ACC112 (cell line): ENCODE data around the gene JAM3.

Experiments
- H2AFZ ChIP-seq: fragments of 200-600 bp; sonication (generic); one replicate; pipeline ENCODE4 v1.6.0; 2017; ENCODE audit warnings: antibody characterized with exemption, low read length; ENCODE audit not compliant: unreplicated experiment
- H3K27ac ChIP-seq: fragments of 200-600 bp; sonication (generic); 2 replicates; pipeline ENCODE4 v1.5.1; 2014; ENCODE audit warnings: low read depth, mild to moderate bottlenecking, antibody characterized with exemption, low read length, moderate library complexity
- H3K27me3 ChIP-seq: fragments of 200-600 bp; sonication (generic); 2 replicates; pipeline ENCODE4 v1.6.1; 2014; ENCODE audit warnings: mild to moderate bottlenecking, antibody characterized with exemption, low read length, moderate library complexity, mixed read lengths; ENCODE audit not compliant: insufficient read depth
- H3K36me3 ChIP-seq: fragments of 200-600 bp; sonication (generic); 2 replicates; pipeline ENCODE4 v1.6.1; 2016; ENCODE audit warnings: mild to moderate bottlenecking, antibody characterized with exemption, low read length, moderate library complexity, mixed read lengths; ENCODE audit not compliant: insufficient read depth
- H3K4me1 ChIP-seq: fragments of 200-600 bp; sonication (generic); one replicate; pipeline ENCODE4 v1.6.1; 2016; ENCODE audit warnings: low read length, mixed read lengths; ENCODE audit not compliant: insufficient read depth, unreplicated experiment, control insufficient read depth
- H3K4me3 ChIP-seq: fragments of 200-600 bp; sonication (generic); 2 replicates; pipeline ENCODE4 v1.5.1; 2014; ENCODE audit warnings: mild to moderate bottlenecking, low read depth, low read length
- H3K79me2 ChIP-seq: fragments of 200-600 bp; sonication (generic); one replicate; pipeline ENCODE4 v1.6.0; 2016; ENCODE audit warnings: low read length; ENCODE audit not compliant: control insufficient read depth, unreplicated experiment, insufficient read depth

JAM3 gene

DNA sequence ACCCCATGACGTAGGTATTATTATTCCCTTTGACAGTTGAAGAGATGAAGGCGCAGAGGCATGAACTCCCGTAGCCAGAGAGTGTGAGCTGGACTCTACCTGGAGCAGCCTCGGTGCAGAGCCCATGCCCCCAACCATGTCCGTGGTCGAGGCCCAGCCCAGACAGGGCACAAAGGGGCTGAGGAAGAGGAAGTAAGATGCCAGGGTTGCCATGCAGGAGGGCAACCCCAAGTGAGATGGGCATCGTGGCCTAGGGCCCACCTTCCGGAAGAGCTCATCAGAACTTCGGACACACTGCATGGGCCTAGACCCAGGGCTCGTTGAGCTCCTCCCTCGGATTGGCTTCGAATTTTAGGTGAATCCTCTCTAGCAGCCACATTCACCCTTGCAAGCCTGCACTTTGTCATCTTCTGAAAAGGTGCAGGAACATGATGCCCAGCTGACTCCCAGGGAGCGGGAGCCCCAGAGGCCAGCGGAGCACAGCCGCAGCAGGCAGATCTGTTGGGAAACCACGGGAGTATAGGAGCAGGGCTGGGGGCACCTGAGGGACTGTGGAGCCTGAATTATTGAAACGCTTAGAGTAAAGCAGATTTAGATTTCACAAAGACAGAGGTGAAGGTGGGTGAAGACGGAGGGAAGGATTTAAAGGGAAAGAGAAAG, 29.0 kb upstream of the JAM3 start:
- H3K36me3 ChIP-seq = no peaks in the 10 kb centered on the region
- no peak overlapping the region for H2AFZ ChIP-seq
- peaks cover 5% of the 10 kb centered on the region for H3K27me3 ChIP-seq
- no peak overlapping the region for H3K4me3 ChIP-seq
- H3K4me1 ChIP-seq = no peaks in the 10 kb centered on the region
- no peaks in the 10 kb centered on the region for H3K79me2 ChIP-seq
- no peak overlapping the region for H3K27ac ChIP-seq

DNA sequence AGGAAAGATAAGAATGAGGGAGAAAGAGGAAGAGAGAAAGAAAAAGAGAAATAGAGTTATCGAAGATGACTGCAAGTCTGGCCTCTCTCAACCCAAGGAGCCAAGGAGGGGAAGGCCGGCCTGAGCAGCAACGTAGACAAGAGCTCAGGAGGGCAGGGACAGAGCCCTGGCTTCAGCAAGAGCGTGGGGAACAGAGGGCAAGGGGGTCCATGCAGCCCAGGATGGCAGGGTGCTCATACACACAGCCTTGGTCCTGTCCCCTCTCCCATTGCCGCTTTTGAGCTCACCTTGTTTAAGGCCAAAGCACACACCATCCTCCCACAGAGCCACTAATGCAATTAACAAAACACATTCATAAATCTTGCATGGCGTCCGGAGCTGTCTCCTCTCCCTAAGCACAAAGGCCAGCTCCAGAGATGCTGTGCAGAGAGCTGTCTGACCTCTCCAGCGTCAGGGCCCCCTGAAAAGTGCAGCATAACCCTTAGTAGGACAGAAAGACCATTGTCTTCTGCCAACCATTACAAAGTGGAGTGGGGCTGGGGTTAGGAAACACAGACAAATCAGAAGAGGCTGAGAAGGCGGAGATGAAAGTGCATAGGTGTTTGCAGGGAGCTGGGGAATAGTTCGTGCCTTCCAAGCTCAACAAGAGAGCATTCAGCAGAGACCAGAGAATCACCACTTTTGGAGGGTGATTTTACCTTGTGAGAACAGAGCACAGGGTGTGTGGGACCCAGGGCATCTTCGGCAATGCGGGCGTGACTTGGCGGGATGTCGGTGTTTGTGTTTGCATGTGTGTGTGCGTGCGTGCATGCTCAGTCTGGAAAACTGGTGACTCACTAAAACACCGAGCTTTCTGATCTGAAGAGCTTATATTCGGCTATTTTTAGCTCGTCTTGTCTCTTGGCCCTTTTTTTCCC, 28.2 kb upstream of the JAM3 start:
- Histone ChIP-seq H3K4me3 (no peak overlapping the region), H3K27ac (no peak overlapping the region), H3K4me1 (no peaks in the 10 kb centered on the region), H3K27me3 (peaks cover 5% of the 10 kb centered on the region), H2AFZ (no peak overlapping the region), H3K79me2 (no peaks in the 10 kb centered on the region), H3K36me3 (no peaks in the 10 kb centered on the region)

DNA sequence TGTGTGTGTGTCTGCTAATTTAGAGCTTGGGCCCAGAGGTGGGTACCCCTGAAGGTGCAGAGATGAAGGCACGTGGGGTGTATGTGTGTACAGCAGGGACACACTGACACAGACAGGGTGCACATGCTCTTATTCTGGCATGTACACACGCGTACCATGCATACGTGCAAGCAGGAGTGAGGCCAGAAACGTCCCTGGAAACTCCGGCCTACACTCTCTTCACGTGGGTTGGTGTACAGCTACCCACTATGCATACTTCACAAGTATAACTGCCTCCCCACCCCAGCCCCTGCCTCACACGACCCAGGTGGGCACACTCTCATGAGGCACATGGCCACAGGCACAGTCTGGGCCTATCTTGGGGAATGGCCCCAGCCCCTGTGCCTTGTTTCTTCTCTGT, 27.5 kb upstream of the JAM3 start:
- no peaks in the 10 kb centered on the region for H3K79me2 ChIP-seq
- no peak overlapping the region for H2AFZ ChIP-seq
- H3K36me3 ChIP-seq = no peaks in the 10 kb centered on the region
- H3K27ac ChIP-seq = no peak overlapping the region
- H3K4me1 ChIP-seq = no peaks in the 10 kb centered on the region
- peaks cover 5% of the 10 kb centered on the region for H3K27me3 ChIP-seq
- no peak overlapping the region for H3K4me3 ChIP-seq

DNA sequence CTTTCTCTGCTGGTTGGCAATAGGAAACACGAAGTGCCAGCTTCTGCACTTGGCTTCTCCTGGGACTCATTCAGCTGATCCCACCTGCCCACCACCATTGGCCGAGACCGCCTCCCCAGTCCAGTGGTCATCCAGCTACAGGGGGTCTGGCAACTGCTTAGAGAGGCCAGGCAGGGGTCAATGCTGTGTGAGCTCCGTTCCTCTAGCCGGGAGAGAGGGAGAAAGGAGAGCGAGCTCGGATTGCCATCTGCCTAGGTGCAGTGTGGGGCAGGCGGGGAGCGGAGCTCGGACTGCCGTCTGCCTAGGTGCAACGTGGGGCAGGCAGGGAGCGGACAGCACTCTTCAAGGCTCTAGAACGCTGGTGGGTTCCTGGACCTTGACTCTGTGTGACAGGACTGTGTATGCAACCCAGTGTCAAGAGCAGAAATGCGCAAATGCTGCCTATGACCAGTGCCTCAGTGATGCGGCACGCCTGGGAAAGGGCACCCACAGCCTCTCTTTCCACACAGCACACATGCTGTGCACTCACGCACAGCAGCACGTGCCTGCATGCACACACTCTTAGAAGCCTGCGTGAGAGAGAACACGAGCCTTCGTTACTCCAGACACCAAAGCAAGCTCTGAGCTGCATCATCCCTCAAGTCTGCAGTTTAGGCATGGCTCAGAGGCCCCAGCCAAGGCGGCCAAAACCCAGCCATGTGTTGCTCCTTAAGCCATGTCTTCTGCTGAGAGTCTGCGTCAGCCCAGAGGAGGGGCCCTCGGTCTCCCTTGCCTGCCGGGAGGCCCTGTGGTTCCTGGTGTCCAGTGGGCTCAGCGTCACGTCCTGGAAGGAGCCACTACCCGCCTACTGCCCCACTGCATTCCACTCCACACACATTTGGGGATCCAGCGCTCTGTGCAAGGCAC, 26.8 kb upstream of the JAM3 start:
- no peaks in the 10 kb centered on the region for H3K36me3 ChIP-seq
- peaks cover 4% of the 10 kb centered on the region for H3K4me1 ChIP-seq

DNA sequence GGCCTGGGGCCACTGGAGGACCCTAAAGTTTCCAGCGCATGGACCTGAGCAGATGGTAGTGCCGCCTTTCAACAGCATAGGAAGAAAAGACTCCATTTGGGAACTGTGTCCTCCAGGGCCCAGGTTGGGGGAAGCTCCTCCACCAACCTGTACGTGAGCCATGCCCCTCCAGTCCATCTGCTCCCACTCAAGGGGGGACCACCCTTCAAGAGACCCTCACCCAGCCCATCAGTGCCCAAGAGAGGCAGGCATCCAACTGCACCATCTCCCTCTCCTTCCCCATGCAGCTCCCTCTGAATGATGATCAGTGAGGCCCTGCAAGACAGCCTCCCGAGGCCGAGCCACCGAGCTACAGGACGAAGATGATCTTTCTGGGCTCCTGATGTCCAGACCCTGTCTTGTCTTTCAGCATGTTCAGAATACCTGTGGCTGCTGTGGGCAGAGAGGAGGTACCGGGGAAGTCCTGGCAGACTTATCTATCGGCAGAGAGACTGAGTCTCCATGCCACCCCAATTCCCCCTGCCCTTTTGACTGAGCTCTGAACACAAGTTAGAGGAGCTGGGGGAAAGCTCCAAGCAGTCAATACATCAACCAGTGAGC, 25.0 kb upstream of the JAM3 start:
- peaks cover 8% of the 10 kb centered on the region for H3K4me1 ChIP-seq
- no peaks in the 10 kb centered on the region for H3K79me2 ChIP-seq
- H3K27ac ChIP-seq = no peak overlapping the region
- no peaks in the 10 kb centered on the region for H3K36me3 ChIP-seq
- H2AFZ ChIP-seq = no peak overlapping the region
- peaks cover 5% of the 10 kb centered on the region for H3K27me3 ChIP-seq
- no peak overlapping the region for H3K4me3 ChIP-seq

More for the DNA sequence above, 26.8 kb upstream of the JAM3 start:
- H3K4me3 ChIP-seq = no peak overlapping the region
- H2AFZ ChIP-seq = no peak overlapping the region
- no peak overlapping the region for H3K27ac ChIP-seq
- no peaks in the 10 kb centered on the region for H3K79me2 ChIP-seq
- H3K27me3 ChIP-seq = peaks cover 5% of the 10 kb centered on the region

DNA sequence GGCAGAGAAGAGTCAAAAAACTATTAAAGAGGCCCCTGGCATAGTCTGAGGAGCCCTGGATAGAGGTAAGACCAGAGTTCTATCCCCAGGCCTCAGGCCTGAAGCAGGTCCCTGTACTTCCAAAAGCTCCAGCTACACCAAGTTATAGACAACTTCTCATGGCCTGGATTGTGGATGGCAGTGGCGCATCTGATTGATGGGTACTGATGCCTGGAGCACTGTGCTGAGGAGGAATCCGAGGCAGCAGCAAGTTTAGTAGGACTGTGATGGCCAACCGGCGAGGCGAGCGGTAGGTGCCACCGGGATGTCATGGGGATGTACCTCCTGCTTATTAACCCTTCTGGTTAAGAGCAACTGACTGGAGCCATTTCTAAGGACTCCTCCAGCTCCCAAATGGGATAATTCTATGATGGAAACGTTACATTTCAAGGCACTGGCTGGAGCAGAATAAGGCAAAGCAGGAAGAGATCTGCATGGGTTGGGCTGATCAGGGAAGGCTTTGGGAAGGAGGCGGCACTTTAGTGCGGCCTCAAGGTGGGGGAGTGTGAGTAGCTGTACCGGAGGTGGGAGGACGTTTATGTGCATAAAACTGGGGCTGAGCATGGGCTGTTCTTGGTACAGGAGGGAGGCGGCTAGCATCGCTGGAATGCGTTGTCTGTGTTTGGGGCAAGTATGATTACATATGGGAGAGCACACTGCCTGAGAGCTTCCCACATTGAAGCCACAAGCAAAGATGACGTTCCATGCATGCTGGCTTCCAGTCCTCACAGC, 24.2 kb upstream of the JAM3 start:
- no peak overlapping the region for H3K4me3 ChIP-seq
- H3K36me3 ChIP-seq = no peaks in the 10 kb centered on the region
- H3K27me3 ChIP-seq = peaks cover 5% of the 10 kb centered on the region
- H2AFZ ChIP-seq = no peak overlapping the region
- peaks cover 8% of the 10 kb centered on the region for H3K4me1 ChIP-seq
- H3K27ac ChIP-seq = no peak overlapping the region
- H3K79me2 ChIP-seq = no peaks in the 10 kb centered on the region

DNA sequence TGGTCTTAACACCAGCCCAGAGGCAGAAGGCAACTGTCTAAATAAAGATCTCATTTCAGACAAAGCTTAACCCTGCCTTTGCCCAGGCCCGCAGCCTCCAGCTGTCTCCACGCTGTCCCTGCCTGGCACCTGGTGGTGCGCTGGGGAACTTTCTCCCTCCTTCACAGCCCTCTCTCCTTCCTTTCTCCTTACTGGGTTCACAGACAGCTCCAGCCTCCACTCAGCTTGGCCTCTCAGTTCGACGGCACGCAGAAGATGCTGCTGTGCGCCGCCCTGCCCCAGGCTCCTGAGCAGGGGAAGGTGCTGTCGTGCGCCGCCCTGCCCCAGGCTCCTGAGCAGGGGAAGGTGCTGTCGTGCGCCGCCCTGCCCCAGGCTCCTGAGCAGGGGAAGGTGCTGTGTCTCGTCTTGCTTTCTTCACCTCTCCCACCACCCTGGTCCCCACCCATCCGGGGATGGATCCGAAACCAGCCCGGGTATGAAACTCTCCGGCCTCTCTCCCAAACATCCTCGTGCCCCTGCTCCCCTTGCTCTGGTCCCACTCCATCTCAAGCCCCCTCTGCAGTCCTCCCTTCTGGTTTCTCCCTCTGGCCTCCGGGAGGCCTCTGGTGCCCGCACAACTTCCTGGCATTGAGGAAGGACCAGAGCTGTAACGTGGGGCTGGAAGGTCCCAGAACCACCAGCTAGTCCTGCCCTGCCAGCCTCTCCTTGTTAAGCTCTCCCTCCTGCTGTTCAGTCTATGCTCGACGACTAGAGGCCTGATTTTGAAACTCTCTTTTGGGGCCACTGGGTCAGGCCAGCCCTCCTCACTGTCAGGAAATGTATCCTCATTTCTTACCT, 22.9 kb upstream of the JAM3 start:
- Histone ChIP-seq H3K4me3 (no peak overlapping the region), H2AFZ (no peak overlapping the region), H3K27me3 (peaks cover 6% of the 10 kb centered on the region), H3K36me3 (no peaks in the 10 kb centered on the region), H3K4me1 (peaks cover 8% of the 10 kb centered on the region), H3K79me2 (no peaks in the 10 kb centered on the region), H3K27ac (no peak overlapping the region)

DNA sequence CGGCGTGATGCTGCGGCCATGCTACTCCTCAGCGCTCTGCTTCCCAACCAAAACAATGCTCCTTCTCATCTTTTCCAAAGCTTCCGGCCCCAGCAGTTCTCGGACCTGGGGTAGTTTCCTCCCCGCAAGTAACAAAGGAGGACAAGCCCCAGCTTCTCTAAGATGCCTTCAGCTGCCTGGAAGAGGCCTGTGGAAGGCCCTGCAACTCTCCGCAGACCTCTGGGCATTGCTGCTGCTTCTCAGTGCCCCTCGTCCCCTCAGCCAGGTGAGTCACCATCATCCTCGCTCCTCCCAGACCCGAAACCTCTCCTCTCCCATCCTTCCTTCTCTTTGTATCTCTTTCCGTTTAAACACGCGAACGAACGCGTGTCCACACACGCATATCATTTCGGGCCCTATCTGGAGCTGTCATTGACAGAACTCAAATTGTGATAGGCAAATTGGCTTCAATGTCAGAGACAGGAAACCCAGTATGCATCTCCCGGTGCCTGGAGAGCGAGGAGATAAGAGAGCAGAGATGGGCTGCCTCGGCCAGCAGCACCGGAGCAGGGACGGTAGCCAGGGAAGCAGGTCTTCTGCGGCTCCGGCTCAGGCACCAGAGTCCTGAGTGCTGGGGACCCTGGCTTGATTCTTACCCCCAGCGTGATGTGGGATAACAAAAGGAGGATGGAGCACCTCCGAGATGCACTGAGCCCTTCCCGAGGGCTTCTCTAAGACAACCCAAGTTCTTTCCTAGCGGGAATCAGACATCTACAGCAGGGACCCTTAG, 22.0 kb upstream of the JAM3 start:
- Histone ChIP-seq H3K4me1 (peaks cover 8% of the 10 kb centered on the region), H3K4me3 (peak overlapping the region; percentile 51; the same call in 1 of the 2 replicates), H3K27ac (peak overlapping the region; percentile 27; the same call in 1 of the 2 replicates), H2AFZ (no peak overlapping the region), H3K36me3 (no peaks in the 10 kb centered on the region), H3K27me3 (peaks cover 6% of the 10 kb centered on the region), H3K79me2 (no peaks in the 10 kb centered on the region)
